ENCODE measurements around the gene CLEC4D.
"Not testable (repeated sequence)": the region's sequence is repeated elsewhere in the genome, so short reads cannot be mapped to it uniquely, and the experiment has no call there.

CLEC4D gene

DNA sequence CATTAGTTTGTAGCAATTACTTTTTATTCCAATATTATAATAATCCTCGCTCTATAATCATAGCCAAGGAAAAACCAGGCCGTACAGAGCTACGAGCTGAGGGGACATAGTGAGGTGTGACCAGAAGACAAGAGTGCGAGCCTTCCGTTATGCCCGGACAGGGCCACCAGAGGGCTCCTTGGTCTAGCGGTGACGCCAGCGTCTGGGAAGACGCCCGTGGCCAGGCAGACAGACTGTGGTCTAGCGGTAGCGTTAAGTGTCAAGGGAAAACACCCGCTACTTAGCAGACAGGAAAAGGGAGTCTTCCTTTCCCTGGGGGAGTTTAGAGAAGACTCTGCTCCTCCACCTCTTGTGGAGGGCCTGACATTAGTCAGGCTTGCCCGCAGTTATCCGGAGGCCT is 24.5 kb downstream of the CLEC4D start:
- not testable (repeated sequence) for DNase-seq

DNA sequence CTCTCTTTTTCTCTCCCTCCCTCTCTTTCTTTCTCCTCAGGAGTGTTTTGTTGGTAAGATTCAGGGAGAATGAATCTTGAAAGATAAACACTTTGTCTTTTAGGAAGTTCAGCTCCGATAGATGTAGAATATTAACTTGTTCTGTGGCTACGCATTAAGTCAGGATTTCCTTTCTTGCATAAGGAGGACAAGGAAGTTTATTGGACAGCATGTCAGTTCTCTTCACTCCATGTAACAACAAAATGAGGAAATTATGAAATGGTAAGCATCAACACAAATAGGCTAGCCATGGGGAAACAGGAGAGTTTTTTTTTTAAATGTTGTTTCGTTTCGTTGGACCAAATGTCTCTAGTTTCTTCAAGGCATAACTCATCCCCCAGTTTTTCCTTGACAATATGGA is 27.5 kb downstream of the CLEC4D start, which contains the start of gene CLEC4E:
TSS of gene CLEC4E (minus strand) at position 75 of the 400 bp plus-strand sequence. CDS start 108 bp downstream, outside the sequence.
- not testable (repeated sequence) for DNase-seq

GRCh38 chr12:8541562-8541961 is 28.3 kb downstream of the CLEC4D start:
- DNase-seq = no peak

- peak; percentile 71 for DNase-seq
Observed at GRCh38 chr12:8544295-8544694, 31.0 kb downstream of the CLEC4D start.

GRCh38 chr12:8546591-8546990 is 33.3 kb downstream of the CLEC4D start:
- DNase-seq = no peak

GRCh38 chr12:8547645-8548044 is 34.3 kb downstream of the CLEC4D start:
- no peak for DNase-seq

DNA sequence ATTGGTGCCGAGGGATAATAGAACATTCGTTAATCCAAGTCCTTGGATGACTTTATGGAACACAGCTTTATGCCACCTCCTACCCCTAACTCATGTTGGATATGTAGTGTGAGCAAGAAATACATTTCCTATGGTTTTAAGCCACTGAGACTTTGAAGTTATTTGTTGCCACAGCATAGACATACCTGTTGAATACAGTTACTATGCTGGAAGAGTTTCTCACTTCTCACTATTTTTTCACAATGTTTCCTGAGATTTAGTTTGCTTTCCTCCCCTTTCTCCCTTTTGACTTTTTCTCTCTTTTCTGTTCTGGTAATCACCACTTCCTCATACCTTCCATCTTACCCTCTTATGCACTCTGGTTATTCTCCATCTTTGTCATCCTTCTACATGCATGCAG is 34.9 kb downstream of the CLEC4D start:
- DNase-seq = no peak

- no peak for DNase-seq
Observed at GRCh38 chr12:8549381-8549780, 36.1 kb downstream of the CLEC4D start.

GRCh38 chr12:8553088-8553627 is 39.9 kb downstream of the CLEC4D start:
- DNase-seq = no peak

- DNase-seq = no peak
Observed at GRCh38 chr12:8554451-8555195, 41.3 kb downstream of the CLEC4D start.

GRCh38 chr12:8556531-8557097 is 43.3 kb downstream of the CLEC4D start:
- DNase-seq = no peak

- no peak for DNase-seq
Observed at GRCh38 chr12:8559676-8560075, 46.4 kb downstream of the CLEC4D start.

DNA sequence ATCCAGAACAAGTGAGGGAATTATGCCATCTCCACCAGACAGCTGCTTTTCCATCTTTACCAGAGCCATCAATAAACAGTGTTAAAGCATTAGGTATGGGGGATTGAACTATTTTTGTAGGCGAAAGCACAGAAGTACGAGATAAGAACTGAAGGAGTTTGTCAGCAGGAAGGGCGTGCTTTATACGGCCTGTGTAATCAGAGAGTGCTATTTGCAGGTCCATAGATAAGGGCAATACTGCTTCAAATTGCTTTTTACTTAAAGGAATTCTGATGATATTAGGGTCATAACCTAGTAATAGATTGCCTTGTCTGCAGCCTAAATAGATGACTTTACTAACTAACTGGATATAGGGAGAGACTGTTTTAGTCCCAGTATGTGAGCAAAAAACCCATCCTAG is 47.7 kb downstream of the CLEC4D start:
- DNase-seq = no peak

- DNase-seq = no peak
Observed at GRCh38 chr12:8562310-8562709, 49.0 kb downstream of the CLEC4D start.

- DNase-seq = no peak
Observed at GRCh38 chr12:8563356-8563755, 50.1 kb downstream of the CLEC4D start.

DNA sequence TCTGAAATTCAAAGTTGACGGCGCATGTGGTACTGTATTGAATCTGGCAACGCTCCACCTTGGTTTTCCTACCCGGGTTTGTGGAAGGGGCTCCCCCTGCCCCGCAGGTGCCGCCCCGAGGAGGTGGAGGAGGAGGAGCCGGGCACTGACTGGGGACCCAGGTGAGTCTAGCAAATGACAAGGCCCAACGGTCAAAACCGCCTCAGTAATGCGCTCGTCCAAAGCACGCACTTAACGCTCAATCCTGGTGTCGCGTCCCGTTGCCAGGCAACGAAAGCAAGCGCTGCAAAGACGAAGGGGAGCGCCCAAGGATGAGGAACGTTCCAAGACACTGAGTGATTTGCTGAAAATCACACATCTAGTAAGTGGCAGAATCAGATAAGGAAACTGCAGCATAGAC is 51.4 kb downstream of the CLEC4D start:
- DNase-seq = no peak

GRCh38 chr12:8566052-8566451 is 52.7 kb downstream of the CLEC4D start:
- DNase-seq = not testable (repeated sequence)

DNA sequence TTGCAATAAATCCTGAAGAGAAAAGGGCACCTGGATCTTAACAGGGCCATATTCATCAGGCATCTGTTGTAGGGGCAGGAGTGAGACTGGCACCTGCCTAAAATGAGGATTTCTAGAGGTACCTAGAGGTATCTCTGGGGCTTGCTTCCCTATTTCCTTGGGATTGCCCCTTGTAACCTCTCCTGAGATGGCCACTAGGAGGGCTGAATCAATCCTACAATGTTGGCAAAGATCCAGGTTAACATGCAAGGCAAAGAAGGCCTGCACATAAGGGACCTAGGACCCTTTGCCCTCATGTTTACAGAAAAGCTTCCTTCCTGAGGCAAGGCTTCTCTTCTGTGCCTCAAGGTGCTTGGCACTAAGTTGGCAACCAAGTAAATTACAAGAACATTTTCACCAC is 53.2 kb downstream of the CLEC4D start:
- no peak for DNase-seq

Measured in activated CD8-positive, alpha-beta memory T cell treated with anti-CD3 and anti-CD28 coated beads, Interleukin-2, amount 50 U/mL, for 4 hours (primary cell).